Measurements from ENCODE around the gene ADAM12. TPM values are rescaled to one million over a fixed set of nuclear protein-coding genes. Genes with fewer than 3 reads are reported as not detected.

The ADAM12 gene
- total and polyA plus RNA-seq, 4 donors: 0.03 to 0.33 (median 0.19) TPM

GRCh38 chr10:126214021-126214420 is 174.3 kb downstream of the ADAM12 start:
- H3K4me3 ChIP-seq (ENCODE audit: low read depth in 1 of 3, low read length in 3 of 3): no peak overlapping the region
- H3K36me3 ChIP-seq (ENCODE audit: control insufficient read depth in 4 of 4, insufficient read depth in 3 of 4, low read depth in 1 of 4, low read length in 3 of 4): no peaks in the 10 kb centered on the region
- H3K9ac ChIP-seq (ENCODE audit: low read depth in 1 of 2, low read length in 2 of 2): no peak overlapping the region
- no peaks in the 10 kb centered on the region for H3K4me1 ChIP-seq (ENCODE audit: control insufficient read depth in 4 of 4, insufficient read depth in 4 of 4, low read length in 3 of 4)
- H3K27me3 ChIP-seq (ENCODE audit: control insufficient read depth in 4 of 4, insufficient read depth in 4 of 4, low read length in 3 of 4): peaks cover 0 to 10% (median under 1%) of the 10 kb centered on the region in 4 donors
- DNase-seq (ENCODE audit: low spot score): no peak
- no peak for TF ChIP-seq FOXA1 (IDR thresholded peaks at IDR 0.05)
- TF ChIP-seq CTCF (IDR thresholded peaks at IDR 0.05; ENCODE audit: low read depth, low read length, missing input control): no peak
- TF ChIP-seq MAX (IDR thresholded peaks at IDR 0.05): no peak
- no peak for TF ChIP-seq HNF4G (IDR thresholded peaks at IDR 0.05)
- TF ChIP-seq, protein P1, sequence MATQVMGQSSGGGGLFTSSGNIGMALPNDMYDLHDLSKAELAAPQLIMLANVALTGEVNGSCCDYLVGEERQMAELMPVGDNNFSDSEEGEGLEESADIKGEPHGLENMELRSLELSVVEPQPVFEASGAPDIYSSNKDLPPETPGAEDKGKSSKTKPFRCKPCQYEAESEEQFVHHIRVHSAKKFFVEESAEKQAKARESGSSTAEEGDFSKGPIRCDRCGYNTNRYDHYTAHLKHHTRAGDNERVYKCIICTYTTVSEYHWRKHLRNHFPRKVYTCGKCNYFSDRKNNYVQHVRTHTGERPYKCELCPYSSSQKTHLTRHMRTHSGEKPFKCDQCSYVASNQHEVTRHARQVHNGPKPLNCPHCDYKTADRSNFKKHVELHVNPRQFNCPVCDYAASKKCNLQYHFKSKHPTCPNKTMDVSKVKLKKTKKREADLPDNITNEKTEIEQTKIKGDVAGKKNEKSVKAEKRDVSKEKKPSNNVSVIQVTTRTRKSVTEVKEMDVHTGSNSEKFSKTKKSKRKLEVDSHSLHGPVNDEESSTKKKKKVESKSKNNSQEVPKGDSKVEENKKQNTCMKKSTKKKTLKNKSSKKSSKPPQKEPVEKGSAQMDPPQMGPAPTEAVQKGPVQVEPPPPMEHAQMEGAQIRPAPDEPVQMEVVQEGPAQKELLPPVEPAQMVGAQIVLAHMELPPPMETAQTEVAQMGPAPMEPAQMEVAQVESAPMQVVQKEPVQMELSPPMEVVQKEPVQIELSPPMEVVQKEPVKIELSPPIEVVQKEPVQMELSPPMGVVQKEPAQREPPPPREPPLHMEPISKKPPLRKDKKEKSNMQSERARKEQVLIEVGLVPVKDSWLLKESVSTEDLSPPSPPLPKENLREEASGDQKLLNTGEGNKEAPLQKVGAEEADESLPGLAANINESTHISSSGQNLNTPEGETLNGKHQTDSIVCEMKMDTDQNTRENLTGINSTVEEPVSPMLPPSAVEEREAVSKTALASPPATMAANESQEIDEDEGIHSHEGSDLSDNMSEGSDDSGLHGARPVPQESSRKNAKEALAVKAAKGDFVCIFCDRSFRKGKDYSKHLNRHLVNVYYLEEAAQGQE (IDR thresholded peaks at IDR 0.05): no peak
- no peak for TF ChIP-seq RXRA (IDR thresholded peaks at IDR 0.05)
- TF ChIP-seq FOXA2 (IDR thresholded peaks at IDR 0.05): no peak
- no peak overlapping the region for H3K27ac ChIP-seq (ENCODE audit: low read depth in 1 of 2, low read length in 2 of 2)
- 60% methylated on average over 6 of the region's 6 CpGs for WGBS
- no peaks in the 10 kb centered on the region for H3K9me3 ChIP-seq (ENCODE audit: control insufficient read depth in 4 of 4, low read length in 3 of 4)

GRCh38 chr10:126212738-126213137 is 175.5 kb downstream of the ADAM12 start:
- peaks cover 0 to 2% (median 0%) of the 10 kb centered on the region in 4 donors for H3K4me1 ChIP-seq (ENCODE audit: control insufficient read depth in 4 of 4, insufficient read depth in 4 of 4, low read length in 3 of 4)
- no peak overlapping the region for H3K9ac ChIP-seq (ENCODE audit: low read depth in 1 of 2, low read length in 2 of 2)
- TF ChIP-seq RAD21 (IDR thresholded peaks at IDR 0.05) (no peak), RXRA (IDR thresholded peaks at IDR 0.05) (no peak), HNF4A (conservative IDR thresholded peaks at IDR 0.05) (no peak), ATF3 (IDR thresholded peaks at IDR 0.05) (no peak), GABPA (IDR thresholded peaks at IDR 0.05 in 1 of 2, conservative IDR thresholded peaks at IDR 0.05 in 1 of 2) (no peak), EGR1 (IDR thresholded peaks at IDR 0.05; ENCODE audit: low read depth in 2 of 2) (no peak), HNF4G (IDR thresholded peaks at IDR 0.05) (no peak), NR2F2 (IDR thresholded peaks at IDR 0.05) (no peak), FOXA2 (IDR thresholded peaks at IDR 0.05) (no peak), SP1 (IDR thresholded peaks at IDR 0.05) (no peak), MAX (IDR thresholded peaks at IDR 0.05) (no peak), YY1 (IDR thresholded peaks at IDR 0.05) (no peak), JUND (IDR thresholded peaks at IDR 0.05) (no peak), FOXA1 (IDR thresholded peaks at IDR 0.05) (no peak), ZBTB33 (IDR thresholded peaks at IDR 0.05) (no peak), CTCF (IDR thresholded peaks at IDR 0.05; ENCODE audit: low read depth, low read length, missing input control) (no peak)
- TF ChIP-seq, protein P1 (IDR thresholded peaks at IDR 0.05): no peak
- no peaks in the 10 kb centered on the region for H3K9me3 ChIP-seq (ENCODE audit: control insufficient read depth in 4 of 4, low read length in 3 of 4)
- no peak overlapping the region for H3K4me3 ChIP-seq (ENCODE audit: low read depth in 1 of 3, low read length in 3 of 3)
- no peaks in the 10 kb centered on the region for H3K36me3 ChIP-seq (ENCODE audit: control insufficient read depth in 4 of 4, insufficient read depth in 3 of 4, low read depth in 1 of 4, low read length in 3 of 4)
- DNase-seq (ENCODE audit: low spot score): no peak
- peaks cover 0 to 10% (median under 1%) of the 10 kb centered on the region in 4 donors for H3K27me3 ChIP-seq (ENCODE audit: control insufficient read depth in 4 of 4, insufficient read depth in 4 of 4, low read length in 3 of 4)
- WGBS: 83% methylated on average over 2 of the region's 2 CpGs
- H3K27ac ChIP-seq (ENCODE audit: low read depth in 1 of 2, low read length in 2 of 2): no peak overlapping the region

Data from liver (tissue), 9 donors.